Ascending aorta (tissue), 2 donors: Measurements from ENCODE around the gene DPT. TPM values are rescaled to one million over a fixed set of nuclear protein-coding genes. Genes with fewer than 3 reads are reported as not detected.

ENCODE experiments used
- DNase-seq, 2 donors: peaks; one replicate each; pipeline ENCODE4 v3.0.0-alpha.2; 2019; ENCODE audit warnings: low spot score in 2 of 2
- H3K27ac ChIP-seq, 2 donors: fragments of 200-600 bp; sonication (generic); one replicate each; pipeline ENCODE4 v1.5.1; 2016 to 2017; ENCODE audit warnings: mild to moderate bottlenecking in 1 of 2
- H3K27me3 ChIP-seq: fragments of 200-600 bp; sonication (generic); one replicate; pipeline ENCODE4 v1.5.1; 2017
- H3K36me3 ChIP-seq, 2 donors: fragments of 200-600 bp; sonication (generic); one replicate each; pipeline ENCODE4 v1.5.1; 2016
- H3K4me1 ChIP-seq, 2 donors: fragments of 200-600 bp; sonication (generic); one replicate each; pipeline ENCODE4 v1.5.1; 2016 to 2017; ENCODE audit warnings: mild to moderate bottlenecking in 1 of 2
- H3K4me3 ChIP-seq, 2 donors: fragments of 200-600 bp; sonication (generic); one replicate each; pipeline ENCODE4 v1.5.1; 2016 to 2017; ENCODE audit warnings: mild to moderate bottlenecking in 1 of 2
- H3K9me3 ChIP-seq, 2 donors: fragments of 200-600 bp; sonication (generic); one replicate each; pipeline ENCODE4 v1.5.1; 2016
- intact Hi-C: fragments of 100-400 bp; cut with DNase I; formaldehyde crosslinking; loops from one replicate; pipeline ENCODE4 v1.15.1; 2023
- total RNA-seq: library from RNA; depleted of rRNA; stranded (reverse); fragments of >200 nt; gene quantifications from one replicate; pipeline ENCODE4 v1.1.0, GENCODE V29; 2016
- TF ChIP-seq, protein P1 (sequence below), 3 experiments: fragments of 200-600 bp in 2 of 3; fragments of 450-650 bp in 1 of 3; sonication (generic) in 2 of 3; IDR thresholded peaks; one replicate each; pipeline ENCODE4 v1.5.1; 2016 to 2019; ENCODE audit warnings: antibody characterized with exemption in 3 of 3, mild to moderate bottlenecking in 1 of 3, moderate library complexity in 1 of 3

DPT gene
- total RNA-seq, 1 donor from 2014 or later = 12.3 TPM

DNA sequence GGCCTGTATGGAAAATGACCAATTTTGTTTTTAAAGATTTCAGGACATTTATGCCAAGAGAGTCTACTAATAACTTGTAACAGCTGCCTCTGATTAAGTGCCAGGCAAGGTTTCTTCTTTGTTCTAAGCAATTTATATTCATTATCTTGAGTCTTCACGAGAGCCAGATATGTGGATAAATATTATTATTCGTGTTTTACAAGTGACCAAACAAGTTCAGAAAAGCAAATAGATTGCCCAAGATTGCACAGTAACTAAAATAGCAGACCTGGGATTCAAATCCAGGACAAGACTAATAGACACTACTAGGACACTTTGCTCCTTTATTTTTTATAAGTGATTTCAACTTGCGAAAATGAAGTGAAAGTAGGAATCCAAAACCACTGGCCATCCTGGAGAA, 30.1 kb upstream of the DPT start:
- intact Hi-C loops = no loop called here
- Histone ChIP-seq H3K4me3 (no peak overlapping the region), H3K9me3 (no peaks in the 10 kb centered on the region), H3K4me1 (no peaks in the 10 kb centered on the region), H3K27ac (no peak overlapping the region), H3K36me3 (no peaks in the 10 kb centered on the region), H3K27me3 (no peaks in the 10 kb centered on the region)
- no peak for DNase-seq
- TF ChIP-seq, protein P1, sequence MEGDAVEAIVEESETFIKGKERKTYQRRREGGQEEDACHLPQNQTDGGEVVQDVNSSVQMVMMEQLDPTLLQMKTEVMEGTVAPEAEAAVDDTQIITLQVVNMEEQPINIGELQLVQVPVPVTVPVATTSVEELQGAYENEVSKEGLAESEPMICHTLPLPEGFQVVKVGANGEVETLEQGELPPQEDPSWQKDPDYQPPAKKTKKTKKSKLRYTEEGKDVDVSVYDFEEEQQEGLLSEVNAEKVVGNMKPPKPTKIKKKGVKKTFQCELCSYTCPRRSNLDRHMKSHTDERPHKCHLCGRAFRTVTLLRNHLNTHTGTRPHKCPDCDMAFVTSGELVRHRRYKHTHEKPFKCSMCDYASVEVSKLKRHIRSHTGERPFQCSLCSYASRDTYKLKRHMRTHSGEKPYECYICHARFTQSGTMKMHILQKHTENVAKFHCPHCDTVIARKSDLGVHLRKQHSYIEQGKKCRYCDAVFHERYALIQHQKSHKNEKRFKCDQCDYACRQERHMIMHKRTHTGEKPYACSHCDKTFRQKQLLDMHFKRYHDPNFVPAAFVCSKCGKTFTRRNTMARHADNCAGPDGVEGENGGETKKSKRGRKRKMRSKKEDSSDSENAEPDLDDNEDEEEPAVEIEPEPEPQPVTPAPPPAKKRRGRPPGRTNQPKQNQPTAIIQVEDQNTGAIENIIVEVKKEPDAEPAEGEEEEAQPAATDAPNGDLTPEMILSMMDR (IDR thresholded peaks at IDR 0.05) = no peak

DNA sequence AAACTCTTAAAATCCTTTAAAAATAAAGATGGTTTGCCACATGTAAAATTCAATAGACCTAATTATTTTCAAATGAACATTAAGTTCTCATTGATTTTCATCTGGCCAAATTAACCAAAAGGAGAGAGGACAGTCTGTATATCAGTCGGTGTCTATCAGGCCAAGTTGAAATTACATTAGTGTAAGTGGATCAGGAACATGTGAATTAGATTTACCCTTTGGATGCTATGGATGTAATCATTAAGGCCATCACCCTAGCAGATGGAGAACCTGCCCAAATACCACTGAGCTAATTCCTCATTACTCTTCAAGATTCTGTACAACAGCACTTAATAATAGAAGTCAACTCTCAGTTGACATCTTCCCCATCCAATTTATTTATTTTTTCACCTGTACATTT, 29.5 kb upstream of the DPT start:
- H3K36me3 ChIP-seq = no peaks in the 10 kb centered on the region
- TF ChIP-seq, protein P1 (IDR thresholded peaks at IDR 0.05) = no peak
- H3K9me3 ChIP-seq = no peaks in the 10 kb centered on the region
- no peak overlapping the region for H3K4me3 ChIP-seq
- no peak overlapping the region for H3K27ac ChIP-seq
- H3K4me1 ChIP-seq = no peaks in the 10 kb centered on the region
- intact Hi-C loops = no loop called here
- no peaks in the 10 kb centered on the region for H3K27me3 ChIP-seq
- DNase-seq = no peak

DNA sequence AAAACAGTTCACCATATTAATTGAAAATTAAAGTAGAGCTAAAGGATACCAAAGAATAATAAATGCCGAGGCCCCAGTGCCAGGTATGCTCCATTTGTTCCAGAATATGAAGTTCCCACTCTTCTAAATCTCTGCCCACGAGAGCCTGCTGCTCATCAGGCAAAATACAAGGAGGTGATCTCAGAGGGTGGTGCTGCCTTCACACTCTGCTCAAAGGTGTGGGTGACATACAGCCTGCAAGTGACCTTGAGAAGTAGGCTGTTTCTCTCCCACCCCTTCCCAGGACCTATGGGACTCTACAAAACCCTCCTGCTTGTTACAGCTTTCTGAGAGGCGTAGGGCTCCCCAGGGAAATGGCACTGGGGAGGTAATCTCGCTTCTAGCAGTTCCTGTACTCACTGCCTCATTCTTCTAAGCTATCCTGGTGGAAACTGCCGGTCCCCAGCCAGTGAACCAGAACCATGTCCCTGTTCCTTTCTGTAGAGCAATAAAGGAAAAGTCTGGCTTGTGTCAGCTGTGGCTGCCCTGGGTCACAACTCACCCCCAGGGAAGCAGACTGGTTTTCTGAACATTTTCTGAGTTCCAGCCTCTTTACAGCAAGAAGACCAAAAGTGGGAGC, 26.9 kb upstream of the DPT start:
- TF ChIP-seq, protein P1 (IDR thresholded peaks at IDR 0.05) = no peak
- no peaks in the 10 kb centered on the region for H3K4me1 ChIP-seq
- DNase-seq = no peak
- H3K9me3 ChIP-seq = no peaks in the 10 kb centered on the region
- no peaks in the 10 kb centered on the region for H3K27me3 ChIP-seq
- no peak overlapping the region for H3K4me3 ChIP-seq
- no peak overlapping the region for H3K27ac ChIP-seq
- no peaks in the 10 kb centered on the region for H3K36me3 ChIP-seq
- intact Hi-C loops = no loop called here

DNA sequence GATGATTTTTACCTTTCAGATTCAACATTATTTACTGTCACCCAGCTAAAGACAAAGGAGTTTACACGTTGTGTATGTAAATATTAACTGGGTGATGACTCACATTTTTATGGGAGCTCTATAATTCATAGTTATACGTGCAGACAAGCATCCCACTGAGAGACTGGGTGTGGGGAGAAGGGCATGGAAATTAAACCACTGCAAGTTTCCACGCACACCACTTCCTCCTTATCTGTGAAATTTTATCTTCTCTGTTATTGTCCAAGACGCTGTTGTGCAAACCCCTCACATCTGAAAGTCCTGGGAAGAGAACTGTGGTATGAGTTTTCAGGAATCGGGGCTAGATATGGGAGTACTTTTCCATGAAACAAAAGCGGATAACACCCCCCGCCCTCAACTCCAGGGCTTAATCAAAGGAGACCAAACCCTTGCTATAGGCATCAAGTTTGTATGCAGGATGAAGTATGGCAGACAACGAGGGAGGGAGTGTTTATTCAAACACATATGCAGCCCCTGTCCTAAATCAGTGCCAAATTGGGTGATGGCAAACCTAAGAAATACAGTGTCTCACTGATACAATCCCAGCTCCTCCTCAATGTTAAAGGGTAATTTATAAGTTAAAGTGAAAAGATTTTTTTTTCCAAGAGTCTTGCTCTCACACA, 23.3 kb upstream of the DPT start:
- DNase-seq = no peak
- H3K27ac ChIP-seq = no peak overlapping the region
- no peaks in the 10 kb centered on the region for H3K36me3 ChIP-seq
- H3K9me3 ChIP-seq = no peaks in the 10 kb centered on the region
- TF ChIP-seq, protein P1 (IDR thresholded peaks at IDR 0.05) = no peak
- intact Hi-C loops = no loop called here
- H3K4me1 ChIP-seq = no peaks in the 10 kb centered on the region
- no peaks in the 10 kb centered on the region for H3K27me3 ChIP-seq
- H3K4me3 ChIP-seq = no peak overlapping the region

DNA sequence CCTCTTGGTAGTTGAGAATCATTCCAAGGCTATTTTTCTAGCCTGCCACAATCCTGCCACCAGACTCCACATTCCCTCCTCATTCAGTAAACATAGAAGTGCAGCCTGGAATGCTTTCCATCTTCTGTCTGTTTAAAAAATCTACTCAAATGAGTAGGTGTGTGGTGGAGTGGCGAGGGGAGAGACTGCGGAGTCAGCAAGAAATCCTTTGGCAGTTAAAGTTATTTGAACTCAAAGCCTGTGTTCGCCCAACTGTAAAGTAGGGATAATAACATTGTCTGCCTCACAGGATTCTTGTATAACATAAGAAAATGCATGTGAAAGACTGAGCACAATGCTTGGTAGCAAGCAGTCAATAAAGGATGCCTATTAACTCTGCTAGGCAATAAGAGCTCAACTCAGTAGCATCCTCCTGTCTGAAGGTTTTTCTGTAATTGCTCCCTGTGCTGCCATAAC, 22.2 kb upstream of the DPT start:
- Histone ChIP-seq H3K9me3 (no peaks in the 10 kb centered on the region), H3K27me3 (no peaks in the 10 kb centered on the region), H3K4me1 (no peaks in the 10 kb centered on the region), H3K4me3 (no peak overlapping the region), H3K36me3 (no peaks in the 10 kb centered on the region), H3K27ac (no peak overlapping the region)
- no peak for DNase-seq
- intact Hi-C loops = no loop called here
- TF ChIP-seq, protein P1 (IDR thresholded peaks at IDR 0.05) = no peak
